COR-L47 (cell line): ENCODE results near the gene R3HDM2.
A peak's percentile ranks its signal among the peaks of the same experiment; 100 is the strongest.

ENCODE experiments used
- DNase-seq: peaks from one replicate; lab custom pipeline; 2025; lab: John Stamatoyannopoulos, UW

R3HDM2 gene

DNA sequence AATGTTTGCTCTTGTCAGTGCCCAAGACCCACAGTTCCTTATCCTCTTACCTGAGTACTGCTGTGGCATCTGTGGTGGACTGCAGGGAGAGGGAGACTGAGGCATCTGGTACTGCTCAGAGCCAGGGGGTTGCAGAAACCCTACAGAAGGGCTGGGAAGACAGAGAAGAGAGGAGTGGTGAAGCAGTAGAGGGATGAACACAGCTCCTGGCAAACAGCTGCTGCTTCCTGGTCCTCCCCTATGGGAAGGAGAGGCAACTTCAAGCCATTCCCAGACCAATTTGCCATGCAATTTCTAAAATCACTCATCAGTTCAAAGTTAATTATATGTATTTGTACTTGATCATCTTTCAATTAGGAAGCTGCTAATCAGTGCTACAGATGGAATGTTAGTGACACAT lies 164.2 kb downstream of the R3HDM2 start:
- no peak for DNase-seq

DNA sequence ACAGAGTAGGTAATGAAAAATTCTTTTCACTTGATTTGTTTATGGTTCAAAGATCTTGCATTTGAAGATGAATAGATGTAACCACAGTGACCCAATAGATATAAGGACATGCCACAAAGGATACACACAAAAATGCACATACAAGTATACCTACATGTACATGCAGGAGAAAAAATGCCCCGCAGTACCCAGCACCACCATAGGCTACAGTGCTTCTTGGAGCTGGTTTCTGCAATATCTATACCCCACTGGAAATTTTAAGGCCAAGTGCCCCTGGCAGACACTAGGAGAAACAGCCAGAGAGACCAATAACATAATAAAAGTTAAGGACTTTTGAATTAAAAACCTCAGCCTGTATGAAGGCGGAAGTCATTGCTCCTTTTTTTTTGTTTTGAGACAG lies 167.7 kb downstream of the R3HDM2 start:
- DNase-seq, result no peak

- DNase-seq, result no peak
Measured at GRCh38 chr12:57262126-57262822, 168.6 kb downstream of the R3HDM2 start.

DNA sequence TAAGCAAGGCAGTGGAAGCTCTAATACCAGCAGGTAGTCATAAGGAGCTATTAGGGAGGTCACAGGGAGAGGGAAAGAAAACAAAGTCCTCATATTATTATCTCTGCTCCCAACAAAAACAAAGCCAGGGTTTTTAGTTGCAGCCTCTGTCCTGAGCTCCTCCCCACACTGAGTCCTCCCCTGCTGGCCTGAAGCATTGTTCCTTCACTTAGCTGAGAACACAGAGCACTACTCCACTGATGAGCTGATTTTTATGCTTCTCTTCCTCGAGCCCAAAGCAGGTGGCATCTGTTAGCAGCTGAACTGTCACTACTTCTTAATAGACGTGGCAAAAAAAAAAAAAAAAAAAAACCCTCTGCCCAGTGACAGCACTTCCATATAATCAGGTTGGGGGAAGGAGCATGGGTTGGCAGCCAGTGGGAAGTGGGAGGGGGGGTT lies 169.4 kb downstream of the R3HDM2 start:
- DNase-seq, result peak; percentile 64

DNA sequence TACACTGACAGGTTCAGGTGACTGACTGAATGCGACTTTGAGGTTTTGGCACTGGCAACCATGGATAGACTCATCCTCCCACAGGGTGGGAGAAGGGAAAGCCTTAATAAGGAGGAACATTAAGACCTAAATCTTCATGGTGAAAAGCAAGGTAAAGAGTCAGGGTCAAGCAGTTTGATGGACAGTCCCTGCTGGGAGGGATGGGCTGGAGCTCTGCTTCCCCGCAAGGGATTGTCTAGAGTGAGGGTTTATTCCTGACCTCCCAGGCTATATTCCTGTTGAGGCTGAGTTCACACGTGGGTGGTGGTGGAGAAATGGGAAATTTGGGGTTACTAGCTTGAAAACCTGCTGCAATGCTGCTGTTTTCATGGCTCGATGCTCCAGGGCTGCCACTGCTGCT lies 170.5 kb downstream of the R3HDM2 start:
- DNase-seq, result no peak

DNA sequence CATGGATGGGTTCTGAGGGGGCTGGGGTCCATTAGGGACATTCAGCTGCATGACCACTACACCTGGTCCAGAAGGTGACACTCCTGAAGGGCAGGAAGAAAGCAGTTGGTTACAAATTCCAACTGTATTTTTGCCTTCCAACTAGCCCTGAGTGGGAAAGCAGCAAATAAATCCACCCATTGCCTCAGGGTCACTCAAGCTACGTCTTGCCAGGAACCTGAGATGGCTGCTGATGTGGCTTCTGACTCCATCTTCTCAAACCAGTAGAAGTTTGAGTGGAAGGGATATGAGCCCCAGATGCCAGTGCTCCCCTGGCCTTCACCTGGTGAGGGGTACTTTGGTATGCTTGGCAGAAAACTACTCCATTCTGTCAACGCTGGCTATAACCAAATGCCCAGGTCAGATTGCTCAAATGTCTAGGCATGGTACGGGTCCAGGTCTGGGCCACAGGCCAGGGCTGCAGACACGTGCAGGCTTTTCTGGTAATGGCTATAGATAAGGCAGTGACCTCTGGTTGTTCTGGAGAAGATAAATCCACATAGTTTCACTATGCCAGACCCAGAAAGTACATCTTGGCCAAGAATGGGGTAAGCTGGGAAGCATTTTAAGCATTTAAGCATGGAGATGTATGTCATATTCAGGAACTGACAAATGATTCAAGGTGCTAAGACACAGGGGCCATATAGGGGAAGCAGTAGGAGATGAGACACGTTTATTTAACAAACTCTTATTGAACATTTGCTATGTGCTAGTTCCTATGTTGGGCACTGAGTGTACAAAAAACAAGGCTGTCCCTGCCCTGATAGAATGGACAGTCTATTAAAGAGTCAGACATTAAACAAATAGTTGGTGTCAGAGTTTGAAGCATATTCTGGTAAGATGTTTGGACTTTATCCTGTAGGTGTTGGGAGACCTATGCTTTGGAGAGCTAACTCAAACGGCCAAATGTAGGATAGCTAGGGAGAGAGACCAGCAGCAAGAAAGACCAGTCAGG lies 171.6 kb downstream of the R3HDM2 start:
- no peak for DNase-seq

DNA sequence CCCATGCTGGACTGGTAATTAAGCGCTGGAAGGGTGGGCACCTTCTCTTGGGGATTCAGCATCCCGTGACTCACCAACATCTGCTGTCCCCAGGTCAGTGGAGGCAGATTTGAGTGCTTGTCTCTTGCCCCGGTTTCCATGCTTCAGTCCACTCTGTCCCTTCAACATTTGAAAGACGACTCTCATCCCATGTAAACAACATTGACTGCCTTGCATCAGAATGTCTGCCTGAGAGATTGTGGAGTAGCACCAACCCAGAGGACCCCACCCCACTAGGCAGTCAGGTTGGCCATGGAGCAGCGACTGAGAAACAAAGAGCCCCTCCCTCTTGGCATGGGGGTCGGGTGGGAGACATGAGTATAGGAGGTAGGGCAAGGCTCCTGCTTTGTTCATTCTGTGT lies 174.9 kb downstream of the R3HDM2 start:
- no peak for DNase-seq

DNA sequence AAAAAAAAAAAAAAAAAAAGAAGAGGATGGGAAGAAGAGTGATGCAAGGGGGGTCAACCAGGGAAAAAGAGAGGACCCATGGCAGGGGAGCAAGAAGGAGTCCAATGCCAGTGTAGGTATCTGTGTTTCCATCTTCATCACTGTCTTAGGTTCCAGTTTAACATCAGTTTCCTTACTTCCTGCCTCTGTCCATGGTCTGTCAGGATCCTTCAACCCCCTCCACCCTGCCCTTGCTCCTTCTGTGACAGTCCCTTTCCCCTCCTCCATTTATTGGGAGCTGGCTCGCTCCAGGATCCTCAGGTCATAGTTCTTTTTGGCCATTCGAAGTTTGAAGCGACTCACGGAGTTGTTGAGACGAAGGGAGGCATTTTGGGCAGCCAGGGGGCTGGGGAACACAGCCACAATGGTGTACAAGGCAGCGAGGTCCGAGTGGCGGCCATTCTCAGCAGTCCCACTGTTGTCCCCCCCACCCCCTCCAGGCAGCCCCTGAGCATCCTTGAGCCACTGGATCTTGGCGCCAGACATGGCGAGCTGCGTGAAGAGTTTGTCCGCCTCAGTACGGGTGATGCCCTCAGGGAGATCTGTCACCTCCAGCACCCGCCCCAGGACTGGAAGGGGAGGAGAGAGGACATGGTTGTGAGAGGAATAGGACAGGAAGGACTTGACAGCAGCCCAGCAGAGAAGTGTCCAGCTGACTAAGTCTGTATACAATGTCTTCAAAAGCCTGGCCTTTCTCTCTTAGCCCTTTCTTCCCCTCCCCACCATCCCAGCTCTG lies 176.2 kb downstream of the R3HDM2 start:
- no peak for DNase-seq

- no peak for DNase-seq
Measured at GRCh38 chr12:57250956-57251355, 179.9 kb downstream of the R3HDM2 start, which contains the start of gene STAC3. Gene STAC3, minus strand, starts transcription at chr12:57251187. Its CDS starts 1,551 bp downstream, at chr12:57249636.

DNA sequence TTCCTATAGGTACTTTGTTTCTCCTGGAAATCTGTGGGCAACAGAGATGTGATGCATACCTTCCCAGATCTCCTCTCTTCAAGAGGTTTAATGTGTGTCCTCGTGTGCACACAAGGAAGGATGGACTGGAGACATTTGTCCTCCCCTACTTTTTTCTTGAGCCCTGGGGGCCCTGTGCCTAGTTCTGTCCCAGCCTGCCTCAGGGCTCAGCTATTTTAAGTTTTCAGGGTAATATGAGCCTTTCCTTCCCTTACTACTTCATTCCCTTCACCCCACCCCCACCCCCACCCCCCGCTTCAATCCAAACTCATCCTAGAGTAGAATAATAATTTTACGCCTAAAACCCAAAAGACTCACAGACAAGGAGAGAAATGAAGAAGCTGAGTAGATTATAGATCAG lies 180.3 kb downstream of the R3HDM2 start:
- no peak for DNase-seq

DNA sequence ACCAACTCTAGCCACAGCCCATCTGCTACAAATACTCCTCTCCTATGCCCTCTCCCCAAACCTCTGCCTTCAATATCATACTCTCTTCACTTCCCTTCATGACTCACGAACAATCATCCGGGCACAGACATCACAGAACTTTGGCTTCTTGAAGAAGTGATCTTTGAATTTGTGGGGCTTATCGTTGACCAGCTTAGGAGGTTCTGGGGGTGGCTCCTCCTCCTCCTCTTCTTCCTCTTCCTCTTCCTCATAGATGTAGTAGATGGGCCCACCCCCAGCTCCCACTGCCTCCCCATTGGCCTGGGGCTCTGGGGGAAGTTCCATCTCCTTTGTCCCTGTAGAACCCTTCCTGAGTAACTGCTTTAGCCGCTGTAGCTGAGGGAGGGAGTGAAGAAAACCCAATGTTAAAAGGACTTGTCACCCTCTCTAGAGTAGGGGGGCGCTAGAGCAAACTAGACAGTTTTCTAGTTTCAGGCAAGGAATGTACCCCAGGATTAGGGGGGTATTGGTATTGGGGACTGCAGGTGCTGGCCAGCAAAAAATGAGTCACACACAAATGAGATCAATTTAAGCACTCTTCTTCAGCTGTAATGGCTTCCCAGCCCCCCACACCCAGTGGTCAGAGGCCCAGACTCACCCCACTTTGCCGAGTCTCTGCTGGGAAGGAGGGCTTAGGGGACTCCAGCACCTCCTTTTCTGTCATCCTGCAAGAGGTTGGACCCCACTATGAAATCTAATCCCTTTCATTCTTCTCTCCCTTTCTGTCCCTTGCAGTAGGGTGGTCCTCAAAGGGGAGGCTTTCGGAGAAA lies 181.7 kb downstream of the R3HDM2 start:
- DNase-seq, result no peak

- DNase-seq, result no peak
Measured at GRCh38 chr12:57247041-57247440, 183.8 kb downstream of the R3HDM2 start.

- DNase-seq, result no peak
Measured at GRCh38 chr12:57244312-57244696, 186.5 kb downstream of the R3HDM2 start.

GRCh38 chr12:57243521-57244311 lies 187.1 kb downstream of the R3HDM2 start:
- peak; percentile 80 for DNase-seq

GRCh38 chr12:57242691-57243454 lies 188.0 kb downstream of the R3HDM2 start:
- peak; percentile 89 for DNase-seq

DNA sequence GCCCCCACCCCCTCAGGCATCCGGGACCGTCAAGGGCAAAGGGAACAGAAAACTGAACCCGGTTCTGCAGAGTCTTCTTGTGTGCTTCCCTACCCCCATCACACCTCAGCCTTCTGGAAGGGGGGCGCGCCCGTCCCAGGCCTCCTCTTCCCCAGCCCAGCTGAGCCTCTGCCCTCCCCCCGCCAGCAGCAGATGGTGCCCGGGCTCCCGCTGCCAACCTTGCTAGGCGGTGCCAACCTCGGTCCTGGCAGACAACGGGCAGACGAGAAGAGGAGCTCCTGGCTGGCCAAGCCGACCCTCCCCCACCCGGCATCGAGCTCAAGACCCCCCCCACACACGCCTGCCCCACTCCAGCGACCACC lies 188.5 kb downstream of the R3HDM2 start:
- DNase-seq, result peak; percentile 77

- DNase-seq, result no peak
Measured at GRCh38 chr12:57241402-57242310, 189.2 kb downstream of the R3HDM2 start.

DNA sequence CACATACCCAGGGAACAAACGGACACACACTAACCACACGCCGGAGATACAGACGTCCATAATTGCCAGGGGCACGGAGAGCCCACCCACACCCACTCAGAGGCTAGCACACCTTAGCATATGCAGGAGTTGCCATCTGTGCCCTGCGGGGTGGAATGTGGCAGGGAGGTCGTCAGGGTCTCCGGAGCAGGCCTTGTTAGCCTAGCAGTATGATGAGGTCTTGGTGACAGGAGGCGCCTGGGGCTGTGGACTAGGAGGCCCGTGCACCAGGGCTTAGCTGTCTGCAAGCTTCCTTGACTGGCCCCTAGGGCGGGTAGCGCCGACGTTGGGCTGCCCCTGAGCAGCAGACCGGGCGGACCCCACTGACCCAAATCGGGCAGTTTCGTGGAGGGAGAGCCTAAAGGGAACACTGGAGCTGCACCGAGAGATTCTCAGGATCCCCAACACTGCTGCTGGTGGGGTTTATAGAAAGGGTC lies 189.9 kb downstream of the R3HDM2 start:
- DNase-seq, result peak; percentile 30
